GM21447 (cell line): ENCODE measurements around the gene NRXN3.
"Not testable (repeated sequence)": the region's sequence is repeated elsewhere in the genome, so short reads cannot be mapped to it uniquely, and the experiment has no call there.

Experiments used
- ATAC-seq: cut with Tn5 transposase; IDR thresholded peaks from one replicate; pipeline ENCODE4 v1.9.1; 2021; ENCODE audit not compliant: unreplicated experiment

NRXN3 gene

GRCh38 chr14:78401866-78402265 is 231.7 kb downstream of the NRXN3 start:
- ATAC-seq = no peak

- peak; percentile 77 for ATAC-seq
Measured at GRCh38 chr14:78403278-78403815, 233.2 kb downstream of the NRXN3 start.

DNA sequence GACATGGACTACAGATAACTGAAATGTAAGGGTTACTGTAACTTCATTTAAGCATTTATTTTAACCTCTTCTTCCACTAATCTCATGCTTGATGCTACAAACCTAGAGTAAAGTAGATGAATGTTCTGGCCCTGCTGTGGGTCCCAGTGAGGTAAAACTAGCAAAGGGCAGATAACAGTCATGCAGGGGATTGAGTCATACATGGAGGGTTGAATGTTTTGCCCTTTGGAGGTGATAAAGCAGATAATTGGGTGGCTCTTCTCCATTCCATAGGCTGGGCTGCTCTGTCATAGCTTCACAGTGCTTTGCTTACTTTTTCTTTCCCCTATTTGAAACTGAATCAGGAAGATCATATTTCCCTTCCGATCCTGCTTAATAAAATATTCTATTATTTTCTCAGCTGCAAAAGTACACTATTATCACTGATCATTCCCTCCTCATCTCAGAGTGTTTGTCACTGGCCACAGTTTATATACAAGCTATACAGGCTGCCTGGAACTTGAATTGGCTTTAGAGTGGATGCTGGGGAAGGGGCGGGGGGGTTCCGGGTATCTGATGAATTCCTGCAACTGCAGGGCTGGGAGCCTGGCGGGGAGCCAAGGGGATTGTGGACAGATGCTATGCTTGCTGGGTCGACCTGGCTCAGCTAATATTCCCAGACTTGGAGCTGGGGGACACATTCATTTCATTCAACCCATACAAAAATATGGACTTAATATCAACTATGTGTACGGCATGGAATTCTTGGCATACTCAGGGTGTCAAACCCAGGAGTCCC is 235.1 kb downstream of the NRXN3 start:
- ATAC-seq = no peak

DNA sequence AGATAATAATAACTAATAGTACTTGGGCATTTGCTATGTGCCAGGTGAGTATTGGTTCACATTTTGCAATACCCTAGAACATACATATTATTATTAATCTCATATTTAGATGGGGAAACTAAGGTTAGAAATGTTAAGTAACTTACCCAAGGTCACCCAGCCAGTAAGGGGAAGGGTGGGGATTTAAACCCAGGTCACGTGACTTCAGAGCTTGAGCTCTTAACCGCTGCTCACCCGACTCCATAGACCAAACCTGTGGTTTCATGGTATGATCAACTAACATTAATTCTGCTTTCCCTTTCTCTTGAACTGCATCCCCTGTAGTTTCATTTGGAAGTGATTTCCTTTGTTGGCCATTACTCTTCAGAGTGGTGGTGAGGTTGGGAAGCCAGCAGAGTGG is 242.3 kb downstream of the NRXN3 start:
- ATAC-seq = no peak

DNA sequence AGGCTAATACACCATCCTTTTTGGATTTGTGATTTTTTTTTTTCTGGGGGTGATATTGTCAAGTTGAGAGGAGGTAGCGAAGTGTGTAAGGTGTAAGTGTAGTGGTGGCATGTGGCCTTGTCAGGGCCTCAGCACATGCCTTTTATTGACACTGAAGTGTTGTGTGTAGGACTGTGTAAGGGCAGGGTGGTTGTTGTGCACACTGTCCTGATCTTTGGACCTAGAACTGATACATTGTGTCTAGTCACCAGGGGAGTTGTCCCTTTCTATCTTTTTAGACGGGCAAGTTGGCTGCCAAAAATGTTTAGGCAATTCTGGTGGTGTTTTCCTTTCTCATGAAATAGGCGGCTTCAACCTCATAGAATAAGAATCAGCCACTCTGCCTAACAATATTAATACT is 244.0 kb downstream of the NRXN3 start:
- ATAC-seq = no peak

GRCh38 chr14:78417532-78417931 is 247.4 kb downstream of the NRXN3 start:
- ATAC-seq = no peak

DNA sequence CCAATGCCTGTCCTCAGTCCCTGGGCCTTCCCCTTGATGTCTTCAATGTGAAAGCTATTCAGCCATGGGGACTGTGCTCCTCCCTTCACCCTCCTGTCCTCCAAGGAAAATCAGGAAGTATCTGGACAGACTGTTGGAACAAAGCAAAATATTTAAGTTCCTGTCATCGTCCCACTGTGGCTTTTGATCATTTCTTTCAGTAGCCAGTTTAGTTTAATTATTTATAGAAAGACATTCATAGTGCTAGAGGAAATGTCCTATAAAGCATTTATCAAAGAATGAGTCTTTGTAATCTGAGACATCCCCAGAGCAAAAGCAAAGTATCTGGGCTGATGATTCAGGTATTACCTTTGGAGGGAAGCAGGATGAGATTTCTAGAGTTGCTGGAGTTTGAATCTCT is 254.1 kb downstream of the NRXN3 start:
- no peak for ATAC-seq

- no peak for ATAC-seq
Measured at GRCh38 chr14:78425330-78425729, 255.2 kb downstream of the NRXN3 start.

DNA sequence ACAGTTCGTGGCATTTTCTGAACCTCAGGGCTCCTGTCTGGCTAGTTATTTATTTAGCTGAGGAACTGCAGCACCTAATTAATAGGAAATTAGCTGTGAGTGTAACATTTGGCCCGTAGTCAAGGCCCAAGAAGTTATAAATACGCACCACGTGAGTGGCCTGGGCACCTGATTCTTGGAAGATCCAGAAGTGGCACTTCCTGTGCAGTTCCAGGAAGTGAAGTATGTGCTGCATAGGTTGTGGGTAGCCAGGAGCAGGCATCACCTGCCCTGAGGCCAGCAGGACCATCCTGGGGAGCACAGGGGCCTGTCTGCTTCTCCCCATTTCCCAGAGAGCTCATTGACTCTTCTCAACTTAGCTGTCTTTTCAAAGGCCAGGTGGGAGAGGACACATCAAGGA is 255.6 kb downstream of the NRXN3 start:
- ATAC-seq = no peak

DNA sequence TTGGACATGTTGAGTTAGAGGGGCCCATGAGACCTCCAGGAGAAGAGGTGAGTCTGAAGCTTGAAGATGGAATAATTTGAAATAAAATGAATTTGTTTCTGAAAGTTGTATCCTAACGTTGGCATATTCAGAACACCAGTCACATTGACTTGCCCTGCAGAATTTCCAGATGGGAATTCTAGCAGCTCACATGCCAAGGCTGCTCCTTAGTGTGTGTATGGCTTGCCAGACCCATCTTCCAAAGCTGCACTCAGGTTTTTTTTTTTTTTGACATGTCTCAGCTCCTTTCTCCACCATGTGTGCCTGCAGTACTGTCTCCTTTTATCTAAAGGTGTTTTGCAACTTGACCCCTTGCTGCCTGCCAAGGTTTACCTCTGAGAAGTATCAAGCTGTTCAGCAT is 261.9 kb downstream of the NRXN3 start:
- ATAC-seq = no peak

- ATAC-seq = not testable (repeated sequence)
Measured at GRCh38 chr14:78437448-78437847, 267.3 kb downstream of the NRXN3 start.

- ATAC-seq = no peak
Measured at GRCh38 chr14:78440356-78440894, 270.3 kb downstream of the NRXN3 start.

DNA sequence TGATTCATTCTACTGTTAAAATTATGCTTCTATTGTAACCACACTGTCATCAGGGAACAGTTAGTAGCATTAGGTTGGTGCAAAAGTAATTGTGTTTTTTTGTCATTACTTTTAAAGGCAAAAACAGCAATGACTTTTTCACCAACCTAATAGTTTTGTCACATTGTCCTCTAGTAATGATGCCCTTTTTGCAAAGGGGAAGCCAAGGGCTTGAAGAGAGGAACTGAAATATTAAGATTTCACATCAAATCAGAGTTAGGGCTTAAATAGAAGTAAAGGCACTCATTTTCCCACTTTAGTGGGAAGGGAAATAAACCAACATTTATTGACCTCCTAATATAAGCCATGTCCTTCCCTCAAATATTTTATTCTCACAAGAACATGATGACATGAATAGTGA is 273.7 kb downstream of the NRXN3 start:
- ATAC-seq = no peak

GRCh38 chr14:78445275-78445674 is 275.1 kb downstream of the NRXN3 start:
- ATAC-seq = no peak

GRCh38 chr14:78446807-78447206 is 276.6 kb downstream of the NRXN3 start:
- ATAC-seq = no peak

GRCh38 chr14:78448164-78449094 is 278.3 kb downstream of the NRXN3 start:
- peak; percentile 75 for ATAC-seq

GRCh38 chr14:78450669-78451318 is 280.6 kb downstream of the NRXN3 start:
- no peak for ATAC-seq

- ATAC-seq = no peak
Measured at GRCh38 chr14:78451319-78451695, 281.1 kb downstream of the NRXN3 start.

DNA sequence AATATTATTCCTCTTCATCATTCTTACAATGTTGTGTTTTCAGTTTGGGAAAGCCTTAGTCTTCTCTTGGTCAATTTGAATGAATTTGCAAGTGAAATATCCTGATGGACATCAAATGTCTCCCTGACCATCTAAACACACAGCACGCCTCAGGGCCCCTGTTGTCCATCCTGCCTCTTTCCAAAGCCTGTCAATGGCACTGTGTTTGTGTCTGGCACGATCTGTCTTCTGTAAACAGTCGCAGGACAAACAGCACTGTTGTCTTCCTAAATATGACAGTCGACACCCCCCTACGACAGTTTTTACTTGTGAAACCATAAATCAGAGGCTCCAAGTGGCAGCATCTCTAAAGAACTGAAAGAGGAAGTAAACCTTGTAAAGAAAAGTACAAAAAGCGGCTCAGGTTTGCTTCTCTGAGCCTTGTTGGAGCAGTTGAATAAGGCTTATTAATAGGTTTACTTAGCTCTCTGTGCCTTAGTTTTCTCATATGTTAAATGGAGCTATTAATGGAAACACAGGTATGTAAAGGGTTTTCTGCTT is 285.8 kb downstream of the NRXN3 start:
- ATAC-seq = no peak

- ATAC-seq = no peak
Measured at GRCh38 chr14:78469947-78470346, 299.8 kb downstream of the NRXN3 start.
